GM12865 (cell line): ENCODE measurements around the gene GJB2.
A peak's percentile ranks its signal among the peaks of the same experiment; 100 is the strongest.

ENCODE experiments used
- DNase-seq: peaks from one replicate; pipeline ENCODE4 v3.0.0; 2010; ENCODE audit warnings: low read depth
- H3K4me3 ChIP-seq: 2 replicates; pipeline ENCODE4 v1.5.1; 2011; ENCODE audit warnings: mild to moderate bottlenecking, low read depth, low read length, control low read depth
- TF ChIP-seq, protein P1 (sequence below): IDR thresholded peaks from 2 replicates; pipeline ENCODE4 v1.5.1; 2011; ENCODE audit warnings: low read length, control low read depth, low read depth, inconsistent platforms; ENCODE audit not compliant: insufficient read depth; ENCODE audit errors: missing control alignments

GJB2 gene

DNA sequence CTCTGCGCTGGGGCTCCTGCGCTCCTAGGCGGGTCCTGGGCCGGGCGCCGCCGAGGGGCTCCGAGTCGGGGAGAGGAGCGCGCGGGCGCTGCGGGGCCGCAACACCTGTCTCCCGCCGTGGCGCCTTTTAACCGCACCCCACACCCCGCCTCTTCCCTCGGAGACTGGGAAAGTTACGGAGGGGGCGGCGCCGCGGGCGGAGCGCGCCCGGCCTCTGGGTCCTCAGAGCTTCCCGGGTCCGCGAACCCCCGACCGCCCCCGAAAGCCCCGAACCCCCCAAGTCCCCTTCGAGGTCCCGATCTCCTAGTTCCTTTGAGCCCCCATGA, at the start of gene GJB2:
Gene GJB2 (minus strand): TSS at position 103 of the 326 bp plus-strand sequence. CDS start 3,357 bp downstream, outside the sequence.
- TF ChIP-seq, protein P1, sequence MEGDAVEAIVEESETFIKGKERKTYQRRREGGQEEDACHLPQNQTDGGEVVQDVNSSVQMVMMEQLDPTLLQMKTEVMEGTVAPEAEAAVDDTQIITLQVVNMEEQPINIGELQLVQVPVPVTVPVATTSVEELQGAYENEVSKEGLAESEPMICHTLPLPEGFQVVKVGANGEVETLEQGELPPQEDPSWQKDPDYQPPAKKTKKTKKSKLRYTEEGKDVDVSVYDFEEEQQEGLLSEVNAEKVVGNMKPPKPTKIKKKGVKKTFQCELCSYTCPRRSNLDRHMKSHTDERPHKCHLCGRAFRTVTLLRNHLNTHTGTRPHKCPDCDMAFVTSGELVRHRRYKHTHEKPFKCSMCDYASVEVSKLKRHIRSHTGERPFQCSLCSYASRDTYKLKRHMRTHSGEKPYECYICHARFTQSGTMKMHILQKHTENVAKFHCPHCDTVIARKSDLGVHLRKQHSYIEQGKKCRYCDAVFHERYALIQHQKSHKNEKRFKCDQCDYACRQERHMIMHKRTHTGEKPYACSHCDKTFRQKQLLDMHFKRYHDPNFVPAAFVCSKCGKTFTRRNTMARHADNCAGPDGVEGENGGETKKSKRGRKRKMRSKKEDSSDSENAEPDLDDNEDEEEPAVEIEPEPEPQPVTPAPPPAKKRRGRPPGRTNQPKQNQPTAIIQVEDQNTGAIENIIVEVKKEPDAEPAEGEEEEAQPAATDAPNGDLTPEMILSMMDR, result no peak
- DNase-seq, result no peak
- H3K4me3 ChIP-seq, result peak within 1 kb of the TSS; percentile 58

GRCh38 chr13:20241593-20241992, 48.9 kb upstream of the GJB2 start:
- no peak overlapping the region for H3K4me3 ChIP-seq
- no peak for DNase-seq
- TF ChIP-seq, protein P1, result no peak

GRCh38 chr13:20239748-20240147, 47.0 kb upstream of the GJB2 start:
- H3K4me3 ChIP-seq, result no peak overlapping the region
- TF ChIP-seq, protein P1, result no peak
- DNase-seq, result no peak

GRCh38 chr13:20232556-20233277, 40.0 kb upstream of the GJB2 start:
- TF ChIP-seq, protein P1, result no peak
- DNase-seq, result no peak
- no peak overlapping the region for H3K4me3 ChIP-seq

DNA sequence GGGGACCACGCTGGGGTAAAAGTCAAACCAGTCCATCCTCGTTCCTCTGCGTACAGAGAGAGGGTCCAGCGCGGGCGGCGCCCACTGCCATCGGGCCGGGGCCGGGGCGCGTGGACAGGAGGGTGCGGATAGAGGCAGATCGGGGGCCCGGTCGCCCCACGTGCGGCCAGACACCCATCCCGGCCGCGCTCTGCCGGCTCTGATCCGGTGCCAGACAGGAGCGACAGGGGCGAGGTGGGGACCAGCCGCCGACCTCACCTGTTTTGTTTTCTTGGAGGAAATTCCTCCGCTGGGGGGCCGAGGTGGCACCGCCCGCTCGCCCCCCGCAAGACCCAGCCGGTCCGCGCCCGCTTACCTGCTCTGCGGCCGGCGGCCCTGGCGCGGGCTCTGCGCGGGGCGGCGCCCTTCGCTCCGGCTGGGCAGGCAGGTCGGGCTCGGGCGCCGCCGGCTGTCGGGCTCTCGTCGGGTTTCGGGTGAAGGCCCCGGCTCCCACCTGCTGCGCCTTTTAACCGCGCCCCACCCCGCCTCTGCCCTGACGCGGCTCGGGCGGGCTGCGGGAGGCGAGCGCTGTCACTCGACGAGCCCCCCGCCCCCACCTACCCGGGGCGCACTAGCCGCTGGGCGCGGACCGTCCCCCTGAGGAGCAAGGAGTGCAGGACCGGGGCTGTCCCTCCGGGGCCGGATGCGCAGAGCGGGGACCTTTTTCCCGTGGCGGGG, 39.3 kb upstream of the GJB2 start, which contains the start of gene GJB6:
Gene GJB6 (minus strand): TSS at position 481 of the 717 bp plus-strand sequence. CDS start 8,839 bp downstream, outside the sequence.
- no peak within 1 kb of the TSS for H3K4me3 ChIP-seq
- TF ChIP-seq, protein P1, result no peak
- no peak for DNase-seq

GRCh38 chr13:20230913-20231838, 38.4 kb upstream of the GJB2 start:
- TF ChIP-seq, protein P1, result no peak
- no peak for DNase-seq
- H3K4me3 ChIP-seq, result no peak overlapping the region
